GM06990 (cell line): ENCODE data around the gene CLCA1.

Source experiments
- DNase-seq: peaks from one replicate; pipeline ENCODE4 v3.0.0-alpha.2; 2011; ENCODE audit not compliant: insufficient read length; ENCODE audit errors: extremely low read depth
- H3K27me3 ChIP-seq: replicated peaks from 2 replicates; pipeline ENCODE4 v1.6.0; 2011; ENCODE audit warnings: low read length; ENCODE audit not compliant: control insufficient read depth, insufficient read depth
- H3K36me3 ChIP-seq: 2 replicates; pipeline ENCODE4 v1.5.1; 2011; ENCODE audit warnings: low read length; ENCODE audit not compliant: control insufficient read depth, insufficient read depth
- H3K4me3 ChIP-seq: replicated peaks from 2 replicates; pipeline ENCODE4 v1.5.1; 2011; ENCODE audit warnings: low read depth, mild to moderate bottlenecking, control low read depth, low read length
- CTCF ChIP-seq: IDR thresholded peaks from 2 replicates; pipeline ENCODE4 v1.5.1; 2011; ENCODE audit warnings: low read length, control low read depth, mild to moderate bottlenecking, inconsistent platforms; ENCODE audit not compliant: insufficient read depth, poor library complexity, severe bottlenecking

CLCA1 gene

GRCh38 chr1:86466109-86466844 is 2.5 kb upstream of the CLCA1 start:
- no peak for DNase-seq

GRCh38 chr1:86466986-86467385 is 1.7 kb upstream of the CLCA1 start:
- Histone ChIP-seq H3K36me3 (no peaks in the 10 kb centered on the region), H3K4me3 (no peak overlapping the region), H3K27me3 (no peaks in the 10 kb centered on the region)
- no peak for TF ChIP-seq CTCF
- DNase-seq: no peak

More at GRCh38 chr1:86466109-86466844, 2.5 kb upstream of the CLCA1 start:
- no peak overlapping the region for H3K4me3 ChIP-seq
- TF ChIP-seq CTCF: no peak
- H3K36me3 ChIP-seq: no peaks in the 10 kb centered on the region
- no peaks in the 10 kb centered on the region for H3K27me3 ChIP-seq

GRCh38 chr1:86470859-86471258 is 2.1 kb downstream of the CLCA1 start:
- TF ChIP-seq CTCF: no peak

GRCh38 chr1:86471291-86471690 is 2.6 kb downstream of the CLCA1 start:
- no peaks in the 10 kb centered on the region for H3K36me3 ChIP-seq
- no peak overlapping the region for H3K4me3 ChIP-seq
- DNase-seq: no peak
- no peak for TF ChIP-seq CTCF
- no peaks in the 10 kb centered on the region for H3K27me3 ChIP-seq

More at GRCh38 chr1:86470859-86471258, 2.1 kb downstream of the CLCA1 start:
- Histone ChIP-seq H3K36me3 (no peaks in the 10 kb centered on the region), H3K27me3 (no peaks in the 10 kb centered on the region), H3K4me3 (no peak overlapping the region)
- peak; percentile 14 for DNase-seq

GRCh38 chr1:86472152-86472551 is 3.4 kb downstream of the CLCA1 start:
- no peak for TF ChIP-seq CTCF
- no peak for DNase-seq
- Histone ChIP-seq H3K4me3 (no peak overlapping the region), H3K36me3 (no peaks in the 10 kb centered on the region), H3K27me3 (no peaks in the 10 kb centered on the region)
